Spleen (tissue), 11 donors: ENCODE measurements around the gene BCL3. TPM values are rescaled to one million over a fixed set of nuclear protein-coding genes. Genes with fewer than 3 reads are reported as not detected.

ENCODE experiments used
- DNase-seq: peaks from one replicate; pipeline ENCODE4 v3.0.0-alpha.2; 2020
- H3K27ac ChIP-seq, 8 donors: fragments of 200-600 bp; sonication (generic) in 7 of 8; 1 replicate in 4 of 8; 2 replicates in 4 of 8; pipeline versions ENCODE4 v1.5.0 to v1.8.0; 2016 to 2021; ENCODE audit warnings: inconsistent platforms in 4 of 8, mild to moderate bottlenecking in 4 of 8, moderate library complexity in 1 of 8
- H3K27me3 ChIP-seq, 7 donors: fragments of 200-600 bp; sonication (generic) in 6 of 7; replicated peaks in 1 of 7; 1 replicate in 4 of 7; 2 replicates in 3 of 7; pipeline versions ENCODE4 v1.5.0 to v1.8.0; 2016 to 2021; ENCODE audit warnings: inconsistent platforms in 3 of 7, mild to moderate bottlenecking in 1 of 7
- H3K36me3 ChIP-seq, 6 donors: fragments of 200-600 bp; sonication (generic) in 5 of 6; 1 replicate in 4 of 6; 2 replicates in 2 of 6; pipeline versions ENCODE4 v1.5.0 to v1.8.0; 2016 to 2021; ENCODE audit warnings: inconsistent platforms in 2 of 6
- H3K4me1 ChIP-seq, 6 donors: fragments of 200-600 bp; sonication (generic) in 5 of 6; 1 replicate in 3 of 6; 2 replicates in 3 of 6; pipeline versions ENCODE4 v1.5.0 to v1.8.0; 2016 to 2021; ENCODE audit warnings: inconsistent platforms in 3 of 6
- H3K4me3 ChIP-seq, 8 donors: fragments of 200-600 bp; sonication (generic) in 7 of 8; 1 replicate in 4 of 8; 2 replicates in 4 of 8; pipeline versions ENCODE4 v1.5.0 to v1.8.0; 2016 to 2021; ENCODE audit warnings: inconsistent platforms in 4 of 8, mild to moderate bottlenecking in 4 of 8, moderate library complexity in 2 of 8
- H3K9me3 ChIP-seq, 8 donors: fragments of 200-600 bp; sonication (generic) in 7 of 8; 1 replicate in 4 of 8; 2 replicates in 4 of 8; pipeline versions ENCODE4 v1.5.0 to v1.8.0; 2016 to 2021; ENCODE audit warnings: inconsistent platforms in 4 of 8
- POLR2A ChIP-seq, 3 donors: fragments of 450-650 bp; IDR thresholded peaks; one replicate each; pipeline ENCODE4 v1.5.1; 2017; ENCODE audit warnings: antibody characterized with exemption in 3 of 3, mild to moderate bottlenecking in 1 of 3
- POLR2AphosphoS5 ChIP-seq, 3 donors: sonication (generic); formaldehyde crosslinking; IDR thresholded peaks; one replicate each; pipeline ENCODE4 v1.5.1; 2017; ENCODE audit warnings: antibody characterized with exemption in 3 of 3
- WGBS, 5 donors: extraction: QIAGEN DNeasy Blood & Tissue Kit in 3 of 5; methylation state at CpG; one replicate each; pipeline versions ENCODE4 v1.1.5 to v1.1.7; 2013 to 2018; 5-methylcytosine and 5-hydroxymethylcytosine counted together
- intact Hi-C: fragments of 100-400 bp; cut with DNase I; formaldehyde crosslinking; loops from one replicate; pipeline ENCODE4 v1.15.0; 2023; ENCODE audit warnings: low total_unique reads
- polyA plus RNA-seq, 3 donors: library from polyadenylated mRNA; stranded (reverse); fragments of 200-250 nt; gene quantifications; one replicate each; pipeline ENCODE4 v1.2.1, GENCODE V29; 2013
- total RNA-seq, 7 donors: library from RNA; depleted of rRNA in 3 of 7; stranded (reverse); fragments of >200 nt in 3 of 7; fragmentation: NEBNext Ultra II Directional in 4 of 7; extraction: Animal tissue kit (Norgen Biotek cat#: 25700) in 4 of 7; gene quantifications; one replicate each; pipeline versions ENCODE4 v1.1.0 to v1.2.1, GENCODE V29; 2016 to 2021
- TF ChIP-seq, protein P1 (sequence below), 11 experiments: fragments of 200-600 bp in 7 of 11; fragments of 450-650 bp in 4 of 11; sonication (generic) in 4 of 11; IDR thresholded peaks in 8 of 11; conservative IDR thresholded peaks in 3 of 11; 1 replicate in 7 of 11; 2 replicates in 4 of 11; pipeline versions ENCODE4 v1.4.0 to v1.8.0; 2016 to 2021; ENCODE audit warnings: antibody characterized with exemption in 11 of 11, inconsistent platforms in 4 of 11, mild to moderate bottlenecking in 1 of 11
- donor health status: healthy with polysubstance abuse.
- donor health status: DM: no; HTN: no; CAD: no; lungs with moderate emphysema.
- donor health status: DM: no; HTN: no; CAD: no.
- donor health status: Bipolar disorder and iron deficiency.
- donor health status: healthy.
- donor health status: DM: no; HTN: no; CAD: no.
- donor health status: DM: yes; HTN: yes; CAD: no.

The BCL3 gene
- total and polyA plus RNA-seq, 10 donors: 26.5 to 229 (median 76.9) TPM

GRCh38 chr19:44722131-44723121 lies 26.1 kb upstream of the BCL3 start:
- Histone ChIP-seq H3K4me1 (peaks cover 34 to 94% (median 70%) of the 10 kb centered on the region in 6 donors), H3K36me3 (no peaks in the 10 kb centered on the region), H3K27ac (peak overlapping the region; percentile 38 to 77 (median 54)), H3K27me3 (no peaks in the 10 kb centered on the region), H3K9me3 (no peaks in the 10 kb centered on the region), H3K4me3 (peak overlapping the region in 1 of 8 donors; percentile 22)
- intact Hi-C loops: no loop called here
- TF ChIP-seq POLR2AphosphoS5 (IDR thresholded peaks at IDR 0.05): peak in 1 of 3 donors; percentile 44
- TF ChIP-seq, protein P1, sequence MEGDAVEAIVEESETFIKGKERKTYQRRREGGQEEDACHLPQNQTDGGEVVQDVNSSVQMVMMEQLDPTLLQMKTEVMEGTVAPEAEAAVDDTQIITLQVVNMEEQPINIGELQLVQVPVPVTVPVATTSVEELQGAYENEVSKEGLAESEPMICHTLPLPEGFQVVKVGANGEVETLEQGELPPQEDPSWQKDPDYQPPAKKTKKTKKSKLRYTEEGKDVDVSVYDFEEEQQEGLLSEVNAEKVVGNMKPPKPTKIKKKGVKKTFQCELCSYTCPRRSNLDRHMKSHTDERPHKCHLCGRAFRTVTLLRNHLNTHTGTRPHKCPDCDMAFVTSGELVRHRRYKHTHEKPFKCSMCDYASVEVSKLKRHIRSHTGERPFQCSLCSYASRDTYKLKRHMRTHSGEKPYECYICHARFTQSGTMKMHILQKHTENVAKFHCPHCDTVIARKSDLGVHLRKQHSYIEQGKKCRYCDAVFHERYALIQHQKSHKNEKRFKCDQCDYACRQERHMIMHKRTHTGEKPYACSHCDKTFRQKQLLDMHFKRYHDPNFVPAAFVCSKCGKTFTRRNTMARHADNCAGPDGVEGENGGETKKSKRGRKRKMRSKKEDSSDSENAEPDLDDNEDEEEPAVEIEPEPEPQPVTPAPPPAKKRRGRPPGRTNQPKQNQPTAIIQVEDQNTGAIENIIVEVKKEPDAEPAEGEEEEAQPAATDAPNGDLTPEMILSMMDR (IDR thresholded peaks at IDR 0.05 in 8 of 11, conservative IDR thresholded peaks at IDR 0.05 in 3 of 11): no peak
- 18 to 25% (median 19%) methylated on average over 21 of the region's 21 CpGs for WGBS, 5 donors
- DNase-seq: no peak

- intact Hi-C loops: no loop called here
- no peaks in the 10 kb centered on the region for H3K27me3 ChIP-seq
- no peaks in the 10 kb centered on the region for H3K9me3 ChIP-seq
- peak; percentile 84 for DNase-seq
- TF ChIP-seq POLR2A (IDR thresholded peaks at IDR 0.05) (no peak), POLR2AphosphoS5 (IDR thresholded peaks at IDR 0.05) (no peak)
- TF ChIP-seq, protein P1 (IDR thresholded peaks at IDR 0.05 in 8 of 11, conservative IDR thresholded peaks at IDR 0.05 in 3 of 11): no peak
- peaks cover 34 to 94% (median 69%) of the 10 kb centered on the region in 6 donors for H3K4me1 ChIP-seq
- no peak overlapping the region for H3K4me3 ChIP-seq
- H3K27ac ChIP-seq: peak overlapping the region in 7 of 8 donors; percentile 36 to 77 (median 56)
- H3K36me3 ChIP-seq: no peaks in the 10 kb centered on the region
- WGBS, 5 donors: 53 to 76% (median 59%) methylated on average over 10 of the region's 10 CpGs
Measured at GRCh38 chr19:44723299-44723951, 25.1 kb upstream of the BCL3 start.

DNA sequence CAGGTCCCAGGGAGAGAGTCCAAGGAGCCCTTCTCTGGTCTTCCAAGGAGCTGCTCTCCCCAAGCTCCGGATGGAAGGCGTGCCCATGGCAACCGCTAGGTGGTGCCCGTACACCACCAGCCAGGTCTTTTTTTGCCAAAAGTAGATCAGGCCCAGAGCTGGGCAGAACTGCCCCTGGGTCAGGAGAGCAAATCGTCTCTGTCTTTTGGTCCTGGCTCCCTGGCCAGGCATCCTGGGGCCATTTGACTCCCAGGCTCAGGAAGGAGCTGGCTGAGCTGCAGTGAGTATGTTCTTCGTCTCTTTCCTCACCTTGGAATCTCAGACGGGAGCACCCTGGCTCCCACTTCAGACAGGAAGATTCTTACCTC lies 24.6 kb upstream of the BCL3 start:
- TF ChIP-seq, protein P1 (IDR thresholded peaks at IDR 0.05 in 8 of 11, conservative IDR thresholded peaks at IDR 0.05 in 3 of 11): peak; percentile 92 to 99 (median 97)
- TF ChIP-seq POLR2A (IDR thresholded peaks at IDR 0.05) (no peak), POLR2AphosphoS5 (IDR thresholded peaks at IDR 0.05) (peak; percentile 34 to 59 (median 59))
- Histone ChIP-seq H3K36me3 (no peaks in the 10 kb centered on the region), H3K4me3 (no peak overlapping the region), H3K27me3 (no peaks in the 10 kb centered on the region), H3K4me1 (peaks cover 34 to 94% (median 67%) of the 10 kb centered on the region in 6 donors), H3K27ac (peak overlapping the region in 7 of 8 donors; percentile 36 to 77 (median 56)), H3K9me3 (no peaks in the 10 kb centered on the region)
- peak; percentile 95 for DNase-seq
- intact Hi-C loops: loop anchor here (2.0 kb wide), 1 partner anchor 47 kb away; no protein-coding TSS in a partner anchor
- WGBS, 5 donors: 14 to 36% (median 17%) methylated on average over 4 to 7 of the region's 7 CpGs
